PC-9 (cell line): Measurements from ENCODE around the gene USH2A.

ENCODE experiments used
- EZH2 ChIP-seq: fragments of 200-600 bp; sonication (generic); IDR thresholded peaks from 2 replicates; pipeline ENCODE4 v1.8.0; 2017; ENCODE audit warnings: antibody characterized with exemption, low read depth
- TF ChIP-seq, protein P1 (sequence below): fragments of 200-600 bp; sonication (generic); conservative IDR thresholded peaks from 2 replicates; pipeline ENCODE4 v1.6.1; 2017; ENCODE audit warnings: mixed run types, antibody characterized with exemption, mild to moderate bottlenecking, moderate library complexity

DNA sequence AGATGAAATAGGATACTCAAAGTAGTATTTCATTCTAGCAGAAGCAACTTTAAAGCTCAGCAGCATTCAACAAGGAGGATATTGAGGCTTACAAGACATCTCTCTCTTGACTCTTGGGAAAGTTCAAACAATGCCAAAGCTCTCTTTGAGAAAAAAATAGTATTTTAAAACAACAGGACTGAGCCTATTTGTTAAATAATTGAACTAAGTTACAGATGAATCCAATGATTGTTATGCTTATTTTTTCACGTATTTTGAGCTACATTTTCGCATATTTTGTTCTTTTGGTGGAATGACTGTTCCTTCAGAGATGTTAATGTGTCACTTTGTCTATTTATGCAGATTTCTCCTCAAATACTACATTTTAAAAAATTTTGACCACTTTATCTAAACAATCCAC lies 655.5 kb downstream of the USH2A start:
- TF ChIP-seq, protein P1, sequence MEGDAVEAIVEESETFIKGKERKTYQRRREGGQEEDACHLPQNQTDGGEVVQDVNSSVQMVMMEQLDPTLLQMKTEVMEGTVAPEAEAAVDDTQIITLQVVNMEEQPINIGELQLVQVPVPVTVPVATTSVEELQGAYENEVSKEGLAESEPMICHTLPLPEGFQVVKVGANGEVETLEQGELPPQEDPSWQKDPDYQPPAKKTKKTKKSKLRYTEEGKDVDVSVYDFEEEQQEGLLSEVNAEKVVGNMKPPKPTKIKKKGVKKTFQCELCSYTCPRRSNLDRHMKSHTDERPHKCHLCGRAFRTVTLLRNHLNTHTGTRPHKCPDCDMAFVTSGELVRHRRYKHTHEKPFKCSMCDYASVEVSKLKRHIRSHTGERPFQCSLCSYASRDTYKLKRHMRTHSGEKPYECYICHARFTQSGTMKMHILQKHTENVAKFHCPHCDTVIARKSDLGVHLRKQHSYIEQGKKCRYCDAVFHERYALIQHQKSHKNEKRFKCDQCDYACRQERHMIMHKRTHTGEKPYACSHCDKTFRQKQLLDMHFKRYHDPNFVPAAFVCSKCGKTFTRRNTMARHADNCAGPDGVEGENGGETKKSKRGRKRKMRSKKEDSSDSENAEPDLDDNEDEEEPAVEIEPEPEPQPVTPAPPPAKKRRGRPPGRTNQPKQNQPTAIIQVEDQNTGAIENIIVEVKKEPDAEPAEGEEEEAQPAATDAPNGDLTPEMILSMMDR: no peak
- no peak for TF ChIP-seq EZH2
